GM19455 (cell line): ENCODE results near the gene KCNH5.

Experiments
- ATAC-seq: cut with Tn5 transposase; IDR thresholded peaks from one replicate; pipeline ENCODE4 v1.9.1; 2021; ENCODE audit not compliant: unreplicated experiment

The KCNH5 gene

GRCh38 chr14:62745496-62745895 lies 299.8 kb downstream of the KCNH5 start:
- no peak for ATAC-seq

DNA sequence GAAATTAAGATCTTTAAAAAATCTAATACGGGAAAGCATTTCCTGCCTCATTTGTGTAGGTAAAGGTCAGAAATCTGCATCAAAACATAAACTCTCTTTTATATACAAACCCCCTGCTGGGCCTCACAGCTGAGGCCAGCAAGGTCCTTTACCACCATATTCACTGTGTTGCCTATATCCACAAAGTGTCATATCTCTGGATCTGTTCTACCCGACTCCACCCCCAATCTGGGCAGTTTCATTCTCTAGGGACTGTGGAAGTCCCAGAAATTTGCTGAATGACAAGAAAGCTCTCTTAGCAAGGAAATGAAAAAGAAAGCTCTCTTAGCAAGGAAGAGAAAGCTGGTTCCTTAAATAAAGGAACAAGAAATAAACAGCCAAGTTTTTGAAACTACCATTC lies 301.7 kb downstream of the KCNH5 start:
- no peak for ATAC-seq

- no peak for ATAC-seq
Observed at GRCh38 chr14:62743118-62743517, 302.1 kb downstream of the KCNH5 start.

GRCh38 chr14:62739647-62740046 lies 305.6 kb downstream of the KCNH5 start:
- ATAC-seq, result no peak

- no peak for ATAC-seq
Observed at GRCh38 chr14:62736048-62737043, 308.9 kb downstream of the KCNH5 start.

DNA sequence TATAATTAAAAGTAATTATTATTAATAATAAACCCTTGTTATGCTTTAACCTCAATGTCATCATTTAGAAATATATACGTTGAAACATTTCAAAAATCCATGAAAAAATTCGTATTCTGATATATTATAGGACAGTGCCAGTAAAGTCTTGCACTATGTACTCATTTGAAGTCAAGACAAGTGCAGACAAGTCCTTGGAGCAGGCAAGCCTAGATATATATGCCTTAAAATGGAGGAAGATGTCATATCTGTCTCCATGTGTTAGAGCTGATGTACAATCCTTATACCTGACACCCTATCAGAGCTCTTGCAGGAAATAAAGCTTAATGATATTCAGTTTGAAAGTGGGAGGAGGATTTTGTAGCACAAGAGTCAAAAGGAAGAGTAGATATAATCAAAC lies 310.4 kb downstream of the KCNH5 start:
- ATAC-seq, result no peak

DNA sequence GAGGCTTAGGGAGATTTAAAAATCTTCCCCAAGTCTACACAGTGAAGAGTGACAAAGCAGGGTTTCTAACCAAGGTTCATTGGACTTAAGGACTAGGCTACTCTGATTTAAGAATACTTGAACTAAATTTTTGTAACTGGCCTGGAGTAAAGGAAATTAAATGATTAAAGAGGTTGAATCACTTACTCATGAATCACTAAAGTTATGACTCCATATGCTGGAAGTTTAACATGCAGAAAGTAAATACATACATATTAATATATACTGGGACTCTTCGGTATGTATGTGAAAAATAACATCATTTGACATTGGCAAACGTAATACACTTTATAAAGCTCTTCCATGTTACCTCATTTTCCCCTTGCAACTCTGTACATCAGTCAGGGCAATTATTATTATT lies 322.9 kb downstream of the KCNH5 start:
- ATAC-seq, result no peak

- ATAC-seq, result no peak
Observed at GRCh38 chr14:62718629-62719028, 326.6 kb downstream of the KCNH5 start.

- ATAC-seq, result no peak
Observed at GRCh38 chr14:62711351-62712023, 333.8 kb downstream of the KCNH5 start.

DNA sequence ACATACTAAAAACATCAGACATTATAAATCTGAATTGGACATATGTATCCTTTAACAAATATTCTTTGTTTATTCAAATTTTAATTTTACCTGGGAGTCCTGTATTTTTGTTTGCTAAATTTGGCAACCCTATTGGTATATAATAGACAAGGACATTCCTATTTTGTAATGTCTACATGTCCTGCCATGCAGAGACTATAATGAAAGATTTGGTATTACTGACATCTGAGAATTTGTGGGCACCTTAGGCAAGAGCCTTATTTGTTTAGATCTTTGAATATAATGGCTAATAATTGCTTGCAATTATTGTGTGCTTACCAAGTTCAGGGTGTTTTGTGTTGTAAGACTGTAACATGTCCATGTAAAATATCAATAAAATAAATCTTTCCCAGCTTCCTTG lies 334.4 kb downstream of the KCNH5 start:
- no peak for ATAC-seq

DNA sequence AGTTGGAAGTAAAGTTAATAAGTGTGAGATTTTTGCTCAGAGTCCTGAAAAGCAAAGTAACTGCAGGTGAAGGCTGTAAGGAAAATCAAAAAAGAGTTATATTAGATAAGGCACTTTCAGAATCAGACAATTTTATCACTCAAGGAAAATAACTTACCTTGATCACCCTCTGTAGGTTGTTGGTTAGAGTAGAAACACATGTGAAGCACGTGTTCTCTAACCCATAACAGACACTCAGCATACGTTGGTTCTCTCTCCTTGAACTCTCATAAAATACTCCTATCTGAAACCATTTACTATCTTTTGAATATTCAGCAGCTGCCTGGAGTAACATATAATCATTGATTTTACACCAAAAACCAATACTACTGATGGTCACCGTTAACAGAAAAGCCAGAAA lies 335.5 kb downstream of the KCNH5 start:
- no peak for ATAC-seq

DNA sequence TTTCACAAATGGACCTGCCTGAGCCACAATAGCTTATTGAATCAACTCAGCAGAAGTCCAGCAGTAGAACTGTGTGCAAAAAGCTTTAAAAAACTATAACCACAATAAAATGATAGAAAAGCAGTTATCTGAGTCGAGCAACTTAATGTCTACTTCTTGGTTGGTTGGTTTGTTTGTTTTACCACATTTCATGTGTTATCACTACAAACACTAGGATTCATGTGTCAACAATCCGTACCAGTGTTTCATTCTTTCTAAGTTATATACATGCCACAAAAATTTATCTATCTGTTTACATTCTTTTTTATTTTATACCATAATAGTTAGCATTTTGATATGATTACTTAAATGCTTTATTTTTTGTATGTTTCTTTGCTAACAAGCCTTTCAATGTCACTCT lies 339.0 kb downstream of the KCNH5 start:
- ATAC-seq, result no peak

DNA sequence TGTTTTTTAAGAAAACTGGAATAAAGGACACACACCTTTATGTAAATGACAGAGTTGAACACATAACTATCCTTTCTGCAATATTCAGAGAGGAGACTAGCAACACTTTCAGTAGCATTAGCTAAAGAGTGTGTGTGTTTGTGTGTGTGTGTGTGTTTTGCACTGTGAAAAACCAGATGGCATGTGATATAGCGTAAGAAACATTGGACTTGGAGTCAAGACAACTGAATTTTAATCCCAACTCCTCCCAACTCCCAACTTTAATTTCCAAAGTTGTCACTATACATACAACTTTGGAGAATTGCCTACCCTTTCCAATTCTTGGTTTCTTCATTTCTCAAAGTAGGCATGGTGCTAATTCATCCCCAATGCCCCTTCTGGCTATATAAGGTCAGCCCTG lies 347.8 kb downstream of the KCNH5 start:
- ATAC-seq, result no peak

- no peak for ATAC-seq
Observed at GRCh38 chr14:62696929-62697328, 348.3 kb downstream of the KCNH5 start.

- ATAC-seq, result no peak
Observed at GRCh38 chr14:62696331-62696924, 348.8 kb downstream of the KCNH5 start.

DNA sequence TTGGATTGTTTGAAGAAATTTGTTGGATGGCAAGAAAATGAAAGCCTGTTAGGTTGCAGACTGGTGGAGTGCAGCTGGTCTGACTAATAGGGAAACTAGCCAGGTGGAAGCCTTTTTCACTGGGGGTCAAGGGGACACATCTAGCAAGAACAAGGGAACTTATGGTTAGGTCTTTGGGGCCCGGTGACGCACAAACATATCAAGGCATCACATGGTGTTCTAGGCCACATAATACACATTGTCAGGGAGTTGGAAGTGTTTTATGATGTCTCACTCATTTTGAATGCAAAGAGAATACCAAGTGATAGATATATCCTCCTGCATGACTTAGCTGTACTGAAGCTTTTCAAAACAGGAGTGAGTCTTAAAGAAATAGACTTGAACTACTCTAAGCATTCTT lies 351.2 kb downstream of the KCNH5 start:
- no peak for ATAC-seq

DNA sequence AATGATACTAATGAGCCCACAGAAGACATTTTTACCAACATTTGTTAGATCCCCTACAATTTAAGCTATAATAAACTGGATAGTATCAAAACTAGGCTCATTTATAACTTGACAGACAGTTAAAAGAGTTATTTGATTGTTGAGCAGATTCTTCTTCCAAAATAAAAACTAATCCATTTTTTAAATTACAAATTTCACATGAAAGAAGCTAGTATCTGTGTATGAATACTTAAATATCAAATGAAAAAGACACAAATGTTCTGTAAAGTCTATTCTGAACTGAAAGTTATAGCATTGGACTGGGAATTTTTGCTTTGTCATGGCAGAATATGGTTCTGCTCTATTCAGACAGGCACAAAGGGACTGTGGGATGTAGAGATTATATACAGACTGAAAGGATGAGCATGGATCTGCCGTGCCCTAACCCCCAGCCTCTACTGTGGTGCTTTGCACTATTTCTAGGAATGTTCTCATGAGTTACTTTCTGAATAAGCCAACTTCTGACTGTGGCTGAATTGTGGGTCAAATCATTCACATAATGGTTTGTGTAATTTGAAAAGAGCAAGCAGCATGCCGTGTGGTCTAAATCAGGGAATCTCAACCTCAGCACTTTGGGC lies 352.7 kb downstream of the KCNH5 start:
- ATAC-seq, result no peak

GRCh38 chr14:62691647-62692489 lies 353.4 kb downstream of the KCNH5 start:
- no peak for ATAC-seq

- no peak for ATAC-seq
Observed at GRCh38 chr14:62689733-62690132, 355.5 kb downstream of the KCNH5 start.

DNA sequence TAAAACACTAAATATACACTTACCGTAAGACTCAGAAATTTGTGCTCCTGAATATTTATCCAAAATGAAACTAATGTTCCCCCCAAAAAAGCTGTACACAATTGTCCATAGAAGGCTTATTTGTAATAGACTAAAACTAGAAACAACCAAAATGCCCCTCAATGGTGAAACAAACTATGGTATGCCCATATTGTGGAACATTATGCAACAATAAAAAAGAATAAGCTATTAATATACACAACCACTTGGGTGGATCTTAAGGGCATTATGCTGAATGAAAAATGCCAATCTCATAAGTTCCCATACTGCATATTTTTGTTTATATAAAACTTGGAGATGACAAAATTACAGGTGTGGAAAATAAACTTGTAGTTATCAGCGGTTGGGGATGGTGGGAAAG lies 357.4 kb downstream of the KCNH5 start:
- ATAC-seq, result no peak

- no peak for ATAC-seq
Observed at GRCh38 chr14:62684376-62684775, 360.9 kb downstream of the KCNH5 start.
